Activated T-helper 17 cell treated with anti-CD3 and anti-CD28 coated beads, Interleukin-2, amount 50 U/mL, for 72 hours (primary cell): ENCODE results near the gene SLC4A3. TPM values are rescaled to one million over a fixed set of nuclear protein-coding genes. Genes with fewer than 3 reads are reported as not detected.
A peak's percentile ranks its signal among the peaks of the same experiment; 100 is the strongest.
"Not testable (repeated sequence)": the region's sequence is repeated elsewhere in the genome, so short reads cannot be mapped to it uniquely, and the experiment has no call there.

Source experiments
- ATAC-seq: fragments of 150-1000 bp; cut with Tn5 transposase; replicated peaks from 2 replicates; pipeline ENCODE4 v1.10.0; 2021; ENCODE audit warnings: mild to moderate bottlenecking, moderate library complexity
- H3K27ac Mint-ChIP-seq: one replicate; pipeline ENCODE4 v1.8.0; 2022; ENCODE audit warnings: mixed read lengths
- H3K27me3 Mint-ChIP-seq: one replicate; pipeline ENCODE4 v1.8.0; 2022; ENCODE audit warnings: mixed read lengths
- H3K36me3 Mint-ChIP-seq: one replicate; pipeline ENCODE4 v1.8.0; 2022; ENCODE audit warnings: low read depth, mild to moderate bottlenecking, mixed read lengths
- H3K4me1 Mint-ChIP-seq: one replicate; pipeline ENCODE4 v1.8.0; 2022; ENCODE audit warnings: mixed read lengths
- H3K4me3 Mint-ChIP-seq: one replicate; pipeline ENCODE4 v1.8.0; 2022; ENCODE audit warnings: mild to moderate bottlenecking, mixed read lengths
- H3K9me3 Mint-ChIP-seq: one replicate; pipeline ENCODE4 v1.8.0; 2022; ENCODE audit warnings: mixed read lengths
- total RNA-seq, 2 donors: library from RNA; stranded (reverse); gene quantifications; one replicate each; pipeline ENCODE4 v1.2.3, GENCODE V29; 2022

Gene SLC4A3
- total RNA-seq, 2 donors from 2014 or later, result not detected

DNA sequence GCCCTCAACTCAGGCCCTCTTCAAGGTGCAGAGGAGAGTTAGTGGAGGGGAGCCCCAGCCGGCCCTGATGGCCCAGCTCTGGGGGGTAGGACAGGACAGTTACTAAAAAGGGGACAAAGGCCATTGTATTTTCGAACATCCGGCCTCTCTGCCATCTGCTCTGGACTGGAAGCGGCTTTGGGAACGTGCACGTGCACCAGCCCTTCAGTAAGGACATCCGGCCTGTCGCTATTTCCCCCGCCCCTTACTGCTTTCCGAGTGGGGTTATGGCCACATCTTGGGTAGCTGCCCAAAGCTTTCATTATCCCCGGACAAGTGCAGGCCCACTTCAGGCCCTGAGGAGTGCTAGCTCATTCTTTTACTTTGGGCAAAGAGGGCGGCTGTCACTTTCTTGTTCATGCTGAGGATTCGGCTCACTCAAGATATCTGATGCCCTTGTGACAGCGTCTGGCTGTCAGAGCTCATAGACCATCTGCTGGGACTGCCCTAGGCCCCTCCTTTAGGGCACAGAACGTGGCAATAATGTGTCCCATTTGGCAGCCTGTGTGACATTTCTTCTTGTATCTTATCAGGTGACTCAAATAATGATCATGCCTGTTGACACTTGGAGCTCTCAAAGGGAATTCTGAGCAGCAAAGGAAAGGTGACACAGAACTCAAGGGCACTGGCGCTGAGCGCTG is 17.5 kb downstream of the SLC4A3 start:
- ATAC-seq, result no peak
- H3K9me3 Mint-ChIP-seq, result no peaks in the 10 kb centered on the region
- no peak overlapping the region for H3K4me3 Mint-ChIP-seq
- H3K27ac Mint-ChIP-seq, result no peak overlapping the region
- H3K4me1 Mint-ChIP-seq, result no peaks in the 10 kb centered on the region
- no peaks in the 10 kb centered on the region for H3K36me3 Mint-ChIP-seq
- peaks cover 17% of the 10 kb centered on the region for H3K27me3 Mint-ChIP-seq

- Mint-ChIP-seq H3K9me3 (no peaks in the 10 kb centered on the region), H3K27ac (no peak overlapping the region), H3K36me3 (no peaks in the 10 kb centered on the region), H3K27me3 (peaks cover 17% of the 10 kb centered on the region), H3K4me3 (no peak overlapping the region), H3K4me1 (no peaks in the 10 kb centered on the region)
- ATAC-seq, result no peak
These were observed 18.4 kb downstream of the SLC4A3 start for GRCh38 chr2:219645631-219646527.

- Mint-ChIP-seq H3K9me3 (no peaks in the 10 kb centered on the region), H3K36me3 (no peaks in the 10 kb centered on the region), H3K4me1 (no peaks in the 10 kb centered on the region), H3K4me3 (no peak overlapping the region), H3K27ac (no peak overlapping the region), H3K27me3 (peaks cover 32% of the 10 kb centered on the region)
- ATAC-seq, result no peak
These were observed 20.7 kb downstream of the SLC4A3 start for GRCh38 chr2:219648176-219648575.

DNA sequence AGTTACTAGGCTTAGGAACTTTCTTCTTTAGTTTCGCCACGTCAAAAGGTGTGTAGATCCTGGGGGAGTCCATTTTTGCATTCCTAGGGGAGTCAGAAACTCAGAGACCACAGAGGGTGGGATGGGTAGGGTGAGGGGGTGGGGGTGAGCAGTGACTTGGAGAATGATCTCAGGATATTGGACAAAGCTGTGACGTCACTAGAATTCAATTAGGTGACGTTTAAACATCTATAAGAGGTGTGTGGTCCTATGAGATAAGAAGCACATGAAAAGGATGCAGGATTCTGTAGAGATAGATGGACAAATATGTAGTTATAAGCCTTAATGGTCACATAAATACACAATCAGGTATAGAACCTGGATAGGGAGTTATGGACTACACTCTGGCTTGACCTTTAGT is 21.5 kb downstream of the SLC4A3 start:
- Mint-ChIP-seq H3K9me3 (no peaks in the 10 kb centered on the region), H3K36me3 (no peaks in the 10 kb centered on the region), H3K27ac (no peak overlapping the region), H3K4me3 (no peak overlapping the region), H3K27me3 (peaks cover 36% of the 10 kb centered on the region), H3K4me1 (no peaks in the 10 kb centered on the region)
- no peak for ATAC-seq

- ATAC-seq, result no peak
- Mint-ChIP-seq H3K27me3 (peaks cover 34% of the 10 kb centered on the region), H3K4me1 (no peaks in the 10 kb centered on the region), H3K9me3 (no peaks in the 10 kb centered on the region), H3K27ac (no peak overlapping the region), H3K36me3 (no peaks in the 10 kb centered on the region), H3K4me3 (no peak overlapping the region)
These were observed 23.2 kb downstream of the SLC4A3 start for GRCh38 chr2:219650426-219651248.

GRCh38 chr2:219651656-219652055 is 24.2 kb downstream of the SLC4A3 start:
- H3K36me3 Mint-ChIP-seq, H3K27ac Mint-ChIP-seq, H3K9me3 Mint-ChIP-seq, H3K4me1 Mint-ChIP-seq, ATAC-seq, H3K4me3 Mint-ChIP-seq: not testable (repeated sequence)
- H3K27me3 Mint-ChIP-seq, result peaks cover 38% of the 10 kb centered on the region

DNA sequence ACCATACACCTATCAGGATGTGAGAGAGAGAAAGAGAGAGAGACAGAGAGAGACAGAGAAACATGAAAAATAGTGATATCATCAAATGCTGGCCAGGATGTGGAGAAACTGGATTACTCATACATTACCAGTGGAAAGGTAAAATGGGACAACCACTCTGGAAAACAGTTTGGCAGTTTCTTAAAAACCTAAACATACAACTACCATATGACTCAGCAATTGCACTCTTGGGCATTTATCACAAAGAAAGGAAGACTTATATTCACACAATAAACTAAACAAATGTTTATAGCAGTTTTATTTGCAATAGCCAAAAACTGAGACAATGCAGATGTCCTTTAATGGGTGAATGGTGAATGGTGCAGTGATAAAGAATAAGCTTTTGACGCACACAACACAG is 29.1 kb downstream of the SLC4A3 start:
- peak; percentile 46 for ATAC-seq
- Mint-ChIP-seq H3K9me3 (peaks cover 7% of the 10 kb centered on the region), H3K27me3 (peaks cover 50% of the 10 kb centered on the region), H3K4me1 (peaks cover 4% of the 10 kb centered on the region), H3K27ac (no peak overlapping the region), H3K36me3 (no peaks in the 10 kb centered on the region), H3K4me3 (no peak overlapping the region)

GRCh38 chr2:219658196-219658846 is 30.9 kb downstream of the SLC4A3 start:
- Mint-ChIP-seq H3K4me3 (no peak overlapping the region), H3K27ac (no peak overlapping the region), H3K4me1 (peaks cover 4% of the 10 kb centered on the region), H3K36me3 (no peaks in the 10 kb centered on the region), H3K27me3 (peaks cover 47% of the 10 kb centered on the region), H3K9me3 (peaks cover 9% of the 10 kb centered on the region)
- ATAC-seq, result no peak

DNA sequence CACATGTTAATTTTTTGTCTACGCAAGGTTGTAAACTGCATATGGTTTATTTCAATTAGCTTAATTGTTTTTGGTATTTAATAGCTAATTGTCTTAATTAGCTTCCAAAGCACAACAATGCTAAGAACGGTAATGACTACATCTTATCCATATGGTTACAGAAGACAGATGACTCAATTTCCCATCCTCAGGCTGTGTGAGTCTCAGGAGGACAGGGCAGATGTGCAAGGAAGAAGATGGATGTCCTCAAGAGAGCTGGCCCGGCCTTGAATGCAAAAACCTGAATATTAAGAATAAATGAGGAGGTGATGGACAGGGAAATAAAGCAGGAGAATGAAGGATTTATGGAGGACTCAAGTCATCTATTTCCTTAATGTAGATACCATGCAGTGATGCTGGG is 31.4 kb downstream of the SLC4A3 start:
- no peaks in the 10 kb centered on the region for H3K36me3 Mint-ChIP-seq
- no peak overlapping the region for H3K4me3 Mint-ChIP-seq
- ATAC-seq, result no peak
- H3K27me3 Mint-ChIP-seq, result peaks cover 48% of the 10 kb centered on the region
- no peak overlapping the region for H3K27ac Mint-ChIP-seq
- peaks cover 14% of the 10 kb centered on the region for H3K9me3 Mint-ChIP-seq
- H3K4me1 Mint-ChIP-seq, result peaks cover 4% of the 10 kb centered on the region

DNA sequence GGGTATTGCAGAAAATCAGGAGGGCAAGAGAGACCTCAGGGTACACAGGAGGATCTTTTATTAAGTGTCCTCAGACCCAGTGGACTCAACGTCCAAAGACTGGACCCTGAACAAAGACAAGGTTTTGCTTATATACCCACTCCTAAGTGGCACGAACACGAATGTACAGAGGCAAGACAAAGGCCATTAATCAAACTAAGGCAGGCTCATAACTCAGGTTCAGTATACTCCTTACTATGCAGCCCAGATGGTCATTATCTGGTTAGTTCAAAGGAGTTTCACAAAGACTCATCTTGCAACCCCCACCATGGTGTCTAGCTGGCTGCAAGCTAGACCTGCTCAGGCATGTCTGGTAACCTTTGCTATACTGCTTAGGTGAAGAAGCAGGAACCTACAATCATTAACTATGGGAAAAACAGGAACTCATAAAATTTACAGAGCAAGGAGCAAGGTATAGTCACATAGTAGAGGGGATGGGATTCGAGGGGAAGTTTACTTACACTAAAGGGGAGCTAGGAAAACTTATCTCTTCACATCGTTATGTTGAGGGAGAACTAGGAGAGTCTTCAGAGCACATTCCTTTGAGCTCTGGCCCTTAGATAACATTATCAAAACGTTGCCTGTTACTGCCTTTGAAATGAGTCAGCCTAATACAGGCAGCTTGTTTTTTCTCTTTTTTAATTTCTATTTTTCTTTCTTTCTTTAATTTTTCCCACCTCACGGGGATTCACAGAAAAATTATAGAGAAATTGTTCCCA is 33.9 kb downstream of the SLC4A3 start:
- H3K4me1 Mint-ChIP-seq, result peaks cover 3% of the 10 kb centered on the region
- peaks cover 46% of the 10 kb centered on the region for H3K27me3 Mint-ChIP-seq
- H3K27ac Mint-ChIP-seq, result no peak overlapping the region
- H3K4me3 Mint-ChIP-seq, result no peak overlapping the region
- ATAC-seq, result no peak
- H3K36me3 Mint-ChIP-seq, result no peaks in the 10 kb centered on the region
- H3K9me3 Mint-ChIP-seq, result peaks cover 13% of the 10 kb centered on the region

DNA sequence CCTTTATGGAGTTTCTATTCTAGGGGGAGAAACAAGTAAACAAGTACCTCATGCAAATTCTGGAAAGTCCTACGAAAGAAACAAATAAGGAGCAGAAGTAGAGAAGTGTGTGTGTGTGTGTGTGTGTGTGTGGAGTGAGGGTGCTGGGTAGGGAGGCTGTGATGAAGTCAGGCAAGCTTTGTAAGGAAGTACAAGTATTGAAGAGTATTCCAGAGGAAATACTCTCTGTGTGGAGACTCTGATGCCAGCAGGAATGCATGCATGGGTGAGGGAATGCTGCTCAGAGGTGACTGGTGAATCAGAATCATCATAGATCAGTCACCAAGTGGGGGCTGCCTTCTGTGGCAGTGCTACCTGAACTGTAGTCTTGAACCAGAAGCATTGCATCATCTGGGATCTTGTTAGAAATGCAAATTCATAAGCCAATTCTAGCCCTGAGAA is 34.5 kb downstream of the SLC4A3 start:
- Mint-ChIP-seq H3K4me1 (no peaks in the 10 kb centered on the region), H3K27me3 (peaks cover 45% of the 10 kb centered on the region), H3K4me3 (no peak overlapping the region), H3K9me3 (peaks cover 10% of the 10 kb centered on the region), H3K27ac (no peak overlapping the region), H3K36me3 (no peaks in the 10 kb centered on the region)
- ATAC-seq, result no peak

GRCh38 chr2:219662566-219662965 is 35.1 kb downstream of the SLC4A3 start:
- peaks cover 45% of the 10 kb centered on the region for H3K27me3 Mint-ChIP-seq
- H3K9me3 Mint-ChIP-seq, result peaks cover 10% of the 10 kb centered on the region
- no peak overlapping the region for H3K4me3 Mint-ChIP-seq
- no peaks in the 10 kb centered on the region for H3K4me1 Mint-ChIP-seq
- no peak overlapping the region for H3K27ac Mint-ChIP-seq
- no peak for ATAC-seq
- no peaks in the 10 kb centered on the region for H3K36me3 Mint-ChIP-seq

DNA sequence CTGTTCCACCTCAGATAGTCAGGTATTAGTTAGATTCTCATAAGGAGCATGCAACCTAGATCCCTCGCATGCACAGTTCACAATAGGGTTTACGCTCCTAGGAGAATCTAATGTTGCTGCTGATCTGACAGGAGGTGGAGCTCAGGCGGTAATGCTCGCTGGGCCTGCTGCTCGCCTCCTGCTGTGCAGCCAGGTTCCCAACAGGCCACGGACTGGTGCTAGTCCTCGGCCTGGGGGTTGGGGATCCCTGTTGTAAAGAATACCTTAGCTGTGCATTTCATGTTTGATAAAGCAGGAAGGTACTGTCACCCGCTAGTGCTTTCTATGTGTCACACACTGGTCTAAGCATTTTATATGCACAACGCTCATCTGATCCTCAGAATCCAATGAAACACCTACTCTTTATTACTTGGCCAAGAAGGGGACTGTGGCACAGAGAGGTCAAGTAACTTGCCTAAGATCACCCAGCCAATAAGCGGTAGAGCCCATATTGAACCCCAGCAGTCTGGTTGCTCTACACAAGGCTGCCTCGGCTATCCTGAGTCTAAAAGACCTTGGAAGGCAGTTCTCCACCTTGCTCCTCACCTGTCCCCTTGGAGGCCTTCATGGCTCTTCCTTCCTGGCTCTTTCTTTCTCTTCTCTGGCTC is 35.8 kb downstream of the SLC4A3 start:
- Mint-ChIP-seq H3K27me3 (peaks cover 38% of the 10 kb centered on the region), H3K9me3 (peaks cover 10% of the 10 kb centered on the region), H3K27ac (no peak overlapping the region), H3K4me3 (no peak overlapping the region), H3K4me1 (no peaks in the 10 kb centered on the region), H3K36me3 (no peaks in the 10 kb centered on the region)
- ATAC-seq, result no peak
